Panc1 (cell line): ENCODE data around the gene ADPRHL1. TPM values are rescaled to one million over a fixed set of nuclear protein-coding genes. Genes with fewer than 3 reads are reported as not detected.

Source experiments
- ATAC-seq: fragments of 200-7000 bp; cut with Tn5 transposase; 2 replicates; pipeline ENCODE4 v1.9.1; 2020; ENCODE audit warnings: mild to moderate bottlenecking, moderate library complexity
- BruUV-seq: library from RNA; stranded (reverse); fragments of 400-500 nt; replicated peaks from 2 replicates; lab custom pipeline; 2021; lab: Mats Ljungman, UMichigan
- CTCF ChIA-PET: fragments of 300-600 bp; sonication (Branson Sonifier 250); formaldehyde crosslinking; loops from one replicate; lab custom pipeline; 2022; ENCODE audit warnings: antibody characterized with exemption; lab: Charles Lee
- POLR2A ChIA-PET: fragments of 300-600 bp; sonication (Branson Sonifier 250); formaldehyde crosslinking; loops from one replicate; lab custom pipeline; 2022; ENCODE audit warnings: antibody characterized with exemption; lab: Charles Lee
- DNase-seq: peaks from one replicate; pipeline ENCODE4 v3.0.0-alpha.2; 2010; ENCODE audit warnings: low read depth, low spot score
- H3K27ac ChIP-seq: 2 replicates; pipeline ENCODE4 v1.5.1; 2011; ENCODE audit warnings: mild to moderate bottlenecking, low read length, inconsistent platforms
- H3K27me3 ChIP-seq: fragments of 200-500 bp; sonication (Bioruptor generic); 2 replicates; pipeline ENCODE4 v1.6.0; 2014; ENCODE audit warnings: low read length, inconsistent platforms; ENCODE audit not compliant: control insufficient read depth, insufficient read depth
- H3K36me3 ChIP-seq: fragments of 200-500 bp; sonication (Bioruptor generic); 2 replicates; pipeline ENCODE4 v1.5.1; 2014; ENCODE audit warnings: inconsistent platforms, mild to moderate bottlenecking, low read length, moderate library complexity; ENCODE audit not compliant: control insufficient read depth, insufficient read depth
- H3K4me1 ChIP-seq: 2 replicates; pipeline ENCODE4 v1.5.1; 2011; ENCODE audit warnings: inconsistent platforms, mild to moderate bottlenecking, low read length, moderate library complexity; ENCODE audit not compliant: control insufficient read depth, insufficient read depth
- H3K4me3 ChIP-seq, 2 experiments: 2 replicates each; pipeline ENCODE4 v1.5.1; 2011 to 2012; ENCODE audit warnings: low read depth in 2 of 2, low read length in 2 of 2, mild to moderate bottlenecking in 2 of 2, inconsistent platforms in 1 of 2, moderate library complexity in 1 of 2
- H3K9me3 ChIP-seq: fragments of 200-500 bp; sonication (Bioruptor generic); 2 replicates; pipeline ENCODE4 v1.5.1; 2014; ENCODE audit warnings: low read depth, mild to moderate bottlenecking, inconsistent platforms, low read length, moderate library complexity; ENCODE audit not compliant: control insufficient read depth, insufficient read depth
- CTCF ChIP-seq: fragments of 450-650 bp; IDR thresholded peaks from 2 replicates; pipeline ENCODE4 v1.5.1; 2017; ENCODE audit warnings: mild to moderate bottlenecking
- POLR2AphosphoS5 ChIP-seq: IDR thresholded peaks from 2 replicates; pipeline ENCODE4 v1.6.1; 2012; ENCODE audit warnings: mild to moderate bottlenecking, low read depth, low read length, moderate library complexity
- REST ChIP-seq, 2 experiments: IDR thresholded peaks; 2 replicates each; pipeline ENCODE4 v1.6.1; 2011 to 2012; ENCODE audit warnings: low read depth in 2 of 2, control low read depth in 1 of 2, low read length in 1 of 2, mild to moderate bottlenecking in 1 of 2, moderate library complexity in 1 of 2; ENCODE audit not compliant: insufficient read depth in 1 of 2
- SIN3A ChIP-seq: IDR thresholded peaks from 2 replicates; pipeline ENCODE4 v1.6.1; 2012; ENCODE audit warnings: low read depth, mild to moderate bottlenecking, low read length, moderate library complexity, borderline replicate concordance; ENCODE audit not compliant: insufficient read depth
- TCF7L2 ChIP-seq: IDR thresholded peaks from 2 replicates; pipeline ENCODE4 v1.6.1; 2011; ENCODE audit warnings: mild to moderate bottlenecking, low read depth, low read length, inconsistent platforms
- in situ Hi-C: cut with HindIII; loops from 2 replicates; pipeline ENCODE4 v1.10.0; 2016; ENCODE audit warnings: low sequenced_read_pairs, low pct_unique_long_range_greater_than_20kb
- intact Hi-C: fragments of 100-400 bp; cut with micrococcal nuclease; formaldehyde crosslinking; loops from one replicate; pipeline ENCODE4 v1.10.0; 2022; ENCODE audit not compliant: unreplicated experiment
- total RNA-seq: library from RNA; stranded (reverse); gene quantifications from one replicate; pipeline ENCODE4 v1.2.1, GENCODE V29; 2021; ENCODE audit not compliant: unreplicated experiment

The ADPRHL1 gene
- total RNA-seq, 1 experiment from 2014 or later = 4.8 TPM

- ChIA-PET POLR2A (no interaction called here), CTCF (interaction anchor here (0.6 to 1.0 kb wide), 2 partner anchors 11 to 158 kb away, joined by 3 read pairs; no protein-coding TSS in a partner anchor)
- no peaks in the 10 kb centered on the region for H3K9me3 ChIP-seq
- no peaks in the 10 kb centered on the region for H3K27me3 ChIP-seq
- BruUV-seq = no TSS peak
- intact Hi-C loops = no loop called here
- in situ Hi-C loops = no loop called here
- no peak for DNase-seq
- peak overlapping the region; percentile 54 for H3K27ac ChIP-seq
- peaks cover 22% of the 10 kb centered on the region for H3K4me1 ChIP-seq
- ATAC-seq = no peak
- peaks cover 5% of the 10 kb centered on the region; the same call in 1 of the 2 replicates for H3K36me3 ChIP-seq
- H3K4me3 ChIP-seq = peak overlapping the region; percentile 72 to 87
- TF ChIP-seq CTCF (0 out of 2 replicates have a peak, but pooled peaks have one; percentile 18), REST (IDR thresholded peaks at IDR 0.05; ENCODE audit: insufficient read depth in 1 of 2, low read depth in 2 of 2, low read length in 1 of 2) (no peak)
Observed at GRCh38 chr13:113489171-113489548, 35.9 kb upstream of the ADPRHL1 start.

- Histone ChIP-seq H3K4me3 (no peak overlapping the region), H3K4me1 (peaks cover 14% of the 10 kb centered on the region), H3K9me3 (no peaks in the 10 kb centered on the region), H3K36me3 (peaks cover 5% of the 10 kb centered on the region; the same call in 1 of the 2 replicates), H3K27me3 (no peaks in the 10 kb centered on the region), H3K27ac (no peak overlapping the region)
- POLR2A ChIA-PET = no interaction called here
- intact Hi-C loops (no loop called here), in situ Hi-C loops (no loop called here)
- TF ChIP-seq SIN3A = no peak
- TF ChIP-seq POLR2AphosphoS5 = no peak
- TF ChIP-seq CTCF = no peak
- TF ChIP-seq REST (IDR thresholded peaks at IDR 0.05; ENCODE audit: insufficient read depth in 1 of 2, low read depth in 2 of 2, low read length in 1 of 2) = no peak
- TF ChIP-seq TCF7L2 = no peak
- BruUV-seq = no TSS peak
- no peak for DNase-seq
- CTCF ChIA-PET = no interaction called here
- no peak for ATAC-seq
Observed at GRCh38 chr13:113488283-113488682, 35.0 kb upstream of the ADPRHL1 start.
